GM21390 (cell line): ENCODE data around the gene TSPAN5.

Source experiments
- ATAC-seq: cut with Tn5 transposase; IDR thresholded peaks from one replicate; pipeline ENCODE4 v1.9.1; 2021; ENCODE audit not compliant: unreplicated experiment

Gene TSPAN5

GRCh38 chr4:98522062-98522461, 136.3 kb downstream of the TSPAN5 start:
- no peak for ATAC-seq

GRCh38 chr4:98521486-98521885, 136.9 kb downstream of the TSPAN5 start:
- no peak for ATAC-seq

- ATAC-seq, result no peak
Measured at GRCh38 chr4:98519268-98519977, 139.0 kb downstream of the TSPAN5 start.

GRCh38 chr4:98518559-98519267, 139.7 kb downstream of the TSPAN5 start:
- peak; percentile 95 for ATAC-seq

GRCh38 chr4:98517218-98518021, 141.0 kb downstream of the TSPAN5 start:
- no peak for ATAC-seq

- no peak for ATAC-seq
Measured at GRCh38 chr4:98516441-98517217, 141.8 kb downstream of the TSPAN5 start.

- ATAC-seq, result no peak
Measured at GRCh38 chr4:98516042-98516440, 142.4 kb downstream of the TSPAN5 start.

GRCh38 chr4:98515470-98515809, 143.0 kb downstream of the TSPAN5 start:
- no peak for ATAC-seq

- ATAC-seq, result no peak
Measured at GRCh38 chr4:98514741-98515469, 143.5 kb downstream of the TSPAN5 start.

GRCh38 chr4:98512918-98513317, 145.5 kb downstream of the TSPAN5 start:
- ATAC-seq, result no peak

- ATAC-seq, result no peak
Measured at GRCh38 chr4:98510757-98511517, 147.5 kb downstream of the TSPAN5 start.

- no peak for ATAC-seq
Measured at GRCh38 chr4:98510340-98510739, 148.1 kb downstream of the TSPAN5 start.

- ATAC-seq, result no peak
Measured at GRCh38 chr4:98509721-98510120, 148.7 kb downstream of the TSPAN5 start.

GRCh38 chr4:98508829-98509598, 149.4 kb downstream of the TSPAN5 start:
- ATAC-seq, result no peak

- ATAC-seq, result no peak
Measured at GRCh38 chr4:98508248-98508647, 150.2 kb downstream of the TSPAN5 start.

- ATAC-seq, result no peak
Measured at GRCh38 chr4:98507299-98507698, 151.1 kb downstream of the TSPAN5 start.

- ATAC-seq, result no peak
Measured at GRCh38 chr4:98506462-98507132, 151.8 kb downstream of the TSPAN5 start.

GRCh38 chr4:98505992-98506391, 152.4 kb downstream of the TSPAN5 start:
- no peak for ATAC-seq
